IMR-90 (cell line): Measurements from ENCODE around the gene CCNJ. TPM values are rescaled to one million over a fixed set of nuclear protein-coding genes. Genes with fewer than 3 reads are reported as not detected.

ENCODE experiments used
- ATAC-seq: fragments of 200-7000 bp; cut with Tn5 transposase; 2 replicates; pipeline ENCODE4 v1.9.1; 2020; ENCODE audit warnings: low read depth, mild to moderate bottlenecking, moderate library complexity
- BruUV-seq: library from RNA; stranded (reverse); fragments of 400-500 nt; replicated peaks from 2 replicates; lab custom pipeline; 2021; lab: Mats Ljungman, UMichigan
- CTCF ChIA-PET: fragments of 300-600 bp; formaldehyde crosslinking; extraction: SDS; loops from one replicate; lab custom pipeline; 2021; ENCODE audit warnings: antibody characterized with exemption; lab: Yijun Ruan, JAX
- POLR2A ChIA-PET: fragments of 300-600 bp; sonication (Branson Sonifier 250); formaldehyde crosslinking; loops from one replicate; lab custom pipeline; 2022; ENCODE audit warnings: antibody characterized with exemption; ENCODE audit not compliant: unreplicated experiment; lab: Charles Lee
- DNase-seq: peaks from one replicate; pipeline ENCODE4 v3.0.0; 2013
- H2AFZ ChIP-seq: replicated peaks from 2 replicates; pipeline ENCODE3; 2013; ENCODE audit warnings: low read length, mild to moderate bottlenecking; ENCODE audit not compliant: poor library complexity
- H2AK5ac ChIP-seq: 2 replicates; pipeline ENCODE4 v1.6.1; 2013; ENCODE audit warnings: low read depth, low read length, inconsistent platforms
- H2AK9ac ChIP-seq: replicated peaks from 2 replicates; pipeline ENCODE3; 2013; ENCODE audit warnings: mild to moderate bottlenecking, low read depth, low read length, moderate library complexity; ENCODE audit not compliant: poor library complexity
- H2BK120ac ChIP-seq: 2 replicates; pipeline ENCODE4 v1.6.1; 2013; ENCODE audit warnings: low read depth, low read length, inconsistent platforms
- H2BK15ac ChIP-seq: 3 replicates; pipeline ENCODE4 v1.6.1; 2013; ENCODE audit warnings: low read depth, low read length, inconsistent platforms
- H2BK20ac ChIP-seq: 2 replicates; pipeline ENCODE4 v1.6.1; 2013; ENCODE audit warnings: low read depth, mild to moderate bottlenecking, inconsistent platforms, low read length, moderate library complexity
- H2BK5ac ChIP-seq: 2 replicates; pipeline ENCODE4 v1.6.1; 2013; ENCODE audit warnings: mild to moderate bottlenecking, low read depth, low read length, inconsistent platforms; ENCODE audit not compliant: poor library complexity, severe bottlenecking
- H3K14ac ChIP-seq: replicated peaks from 2 replicates; pipeline ENCODE4 v1.6.1; 2013; ENCODE audit warnings: low read depth, low read length, inconsistent platforms
- H3K18ac ChIP-seq: 2 replicates; pipeline ENCODE4 v1.6.1; 2013; ENCODE audit warnings: low read depth, low read length, control low read depth
- H3K23ac ChIP-seq: 2 replicates; pipeline ENCODE4 v1.6.1; 2013; ENCODE audit warnings: low read depth, low read length, inconsistent platforms
- H3K27ac ChIP-seq: 2 replicates; pipeline ENCODE4 v1.5.1; 2013; ENCODE audit warnings: mild to moderate bottlenecking, control low read depth, low read length; ENCODE audit not compliant: insufficient read depth
- H3K27me3 ChIP-seq: 2 replicates; pipeline ENCODE4 v1.6.1; 2013; ENCODE audit warnings: low read length; ENCODE audit not compliant: control insufficient read depth, insufficient read depth
- H3K36me3 ChIP-seq: 2 replicates; pipeline ENCODE4 v1.6.1; 2013; ENCODE audit warnings: low read length, mixed read lengths; ENCODE audit not compliant: control insufficient read depth, insufficient read depth
- H3K4ac ChIP-seq: 2 replicates; pipeline ENCODE4 v1.6.1; 2013; ENCODE audit warnings: low read depth, low read length, inconsistent platforms
- H3K4me1 ChIP-seq: 2 replicates; pipeline ENCODE4 v1.6.1; 2013; ENCODE audit warnings: low read length, mixed read lengths; ENCODE audit not compliant: control insufficient read depth, insufficient read depth
- H3K4me2 ChIP-seq: 2 replicates; pipeline ENCODE4 v1.6.1; 2013; ENCODE audit warnings: low read depth, mild to moderate bottlenecking, control low read depth, low read length, moderate library complexity
- H3K4me3 ChIP-seq: 2 replicates; pipeline ENCODE4 v1.5.1; 2013; ENCODE audit warnings: low read depth, mild to moderate bottlenecking, control low read depth, low read length, moderate library complexity; ENCODE audit not compliant: insufficient read depth
- H3K56ac ChIP-seq: 2 replicates; pipeline ENCODE4 v1.6.1; 2013; ENCODE audit warnings: low read length, inconsistent platforms; ENCODE audit not compliant: insufficient read depth; ENCODE audit errors: extremely low read depth
- H3K79me1 ChIP-seq, 2 experiments: 2 replicates each; pipeline ENCODE4 v1.6.1; 2013; ENCODE audit warnings: low read length in 2 of 2, inconsistent platforms in 1 of 2, low read depth in 1 of 2
- H3K9ac ChIP-seq: 2 replicates; pipeline ENCODE4 v1.6.1; 2013; ENCODE audit warnings: low read depth, low read length, control low read depth
- H3K9me1 ChIP-seq: 2 replicates; pipeline ENCODE4 v1.6.1; 2013; ENCODE audit warnings: low read length, inconsistent platforms; ENCODE audit not compliant: insufficient read depth
- H3K9me3 ChIP-seq: 2 replicates; pipeline ENCODE4 v1.6.1; 2013; ENCODE audit warnings: low read length; ENCODE audit not compliant: control insufficient read depth, insufficient read depth
- H4K20me1 ChIP-seq: 2 replicates; pipeline ENCODE4 v1.6.1; 2013; ENCODE audit warnings: low read length, inconsistent platforms; ENCODE audit not compliant: insufficient read depth
- H4K5ac ChIP-seq: 2 replicates; pipeline ENCODE4 v1.6.1; 2013; ENCODE audit warnings: mild to moderate bottlenecking, low read depth, low read length, control low read depth
- H4K8ac ChIP-seq, 2 experiments: 2 replicates each; pipeline ENCODE4 v1.6.1; 2013; ENCODE audit warnings: low read depth in 2 of 2, low read length in 2 of 2, control low read depth in 1 of 2, inconsistent platforms in 1 of 2
- H4K91ac ChIP-seq: 2 replicates; pipeline ENCODE4 v1.6.1; 2013; ENCODE audit warnings: low read depth, low read length, inconsistent platforms; ENCODE audit not compliant: insufficient read depth
- MAFK ChIP-seq: IDR thresholded peaks from 2 replicates; pipeline ENCODE4 v1.6.1; 2012; ENCODE audit warnings: low read depth, low read length, improper control_type of control experiment
- NFE2L2 ChIP-seq: fragments of 150-350 bp; IDR thresholded peaks from 2 replicates; pipeline ENCODE4 v1.6.1; 2016; ENCODE audit warnings: low read depth, mild to moderate bottlenecking, low read length
- POLR2A ChIP-seq: IDR thresholded peaks from 2 replicates; pipeline ENCODE4 v1.6.1; 2012; ENCODE audit warnings: mild to moderate bottlenecking, low read depth, low read length
- RAD21 ChIP-seq: IDR thresholded peaks from 2 replicates; pipeline ENCODE4 v1.6.1; 2012; ENCODE audit warnings: low read length, improper control_type of control experiment
- RFX5 ChIP-seq: IDR thresholded peaks from 2 replicates; pipeline ENCODE4 v1.8.0; 2012; ENCODE audit warnings: low read depth, mild to moderate bottlenecking, low read length, moderate library complexity
- dilution Hi-C: fragments of 300-500 bp; cut with HindIII; formaldehyde crosslinking; loops from one replicate; pipeline ENCODE4 v1.14.3; 2018; ENCODE audit warnings: low sequenced_read_pairs; ENCODE audit not compliant: unreplicated experiment
- in situ Hi-C: fragments of 300-500 bp; cut with MboI; formaldehyde crosslinking; loops from 3 replicates; pipeline ENCODE4 v1.14.3; 2019; ENCODE audit warnings: low sequenced_read_pairs, inconsistent platforms, mixed read lengths
- intact Hi-C: fragments of 100-400 bp; cut with micrococcal nuclease; formaldehyde crosslinking; loops from 2 replicates; pipeline ENCODE4 v1.10.0; 2022
- polyA plus RNA-seq, 3 experiments: library from polyadenylated mRNA; depleted of rRNA; stranded (reverse); fragments of >200 nt; gene quantifications; 2 replicates each; pipeline ENCODE4 v1.2.3, GENCODE V29; 2012; ENCODE audit warnings: low replicate concordance in 1 of 3
- total RNA-seq: library from RNA; depleted of rRNA; stranded (reverse); fragments of >200 nt; gene quantifications from 2 replicates; pipeline ENCODE4 v1.2.3, GENCODE V29; 2012

The CCNJ gene
- total and polyA plus RNA-seq, 2 of the 4 experiments (the other 2 are of a cell fraction) = 5.4 to 10.0 TPM

DNA sequence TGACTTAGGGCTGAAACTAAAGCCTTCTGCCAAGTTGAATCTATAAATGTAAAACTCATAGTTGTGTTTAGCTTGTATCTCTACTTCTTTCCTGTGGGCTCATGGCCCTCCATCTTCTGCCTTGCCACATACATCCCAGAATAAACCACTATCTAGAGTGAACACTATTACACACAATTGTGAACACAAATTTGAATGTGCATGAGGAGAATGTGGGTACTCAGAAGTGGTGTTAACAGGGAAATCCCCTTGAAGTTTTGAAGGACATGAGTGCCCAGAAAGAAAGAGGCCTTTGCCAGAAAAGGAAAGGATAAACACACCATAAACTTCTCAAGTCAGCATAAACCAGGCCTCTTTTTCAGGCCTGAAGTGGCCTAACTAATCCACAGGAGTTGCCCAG lies 20.2 kb upstream of the CCNJ start:
- dilution Hi-C loops = no loop called here
- no peak overlapping the region for H4K5ac ChIP-seq
- H3K36me3 ChIP-seq = no peaks in the 10 kb centered on the region
- H3K9me3 ChIP-seq = no peaks in the 10 kb centered on the region
- ChIA-PET CTCF (no interaction called here), POLR2A (no interaction called here)
- ATAC-seq (no peak), DNase-seq (no peak)
- H2AK5ac ChIP-seq = no peak overlapping the region
- H3K18ac ChIP-seq = no peak overlapping the region
- no peaks in the 10 kb centered on the region for H4K20me1 ChIP-seq
- no peaks in the 10 kb centered on the region for H3K4me1 ChIP-seq
- H3K4me2 ChIP-seq = no peak overlapping the region
- H3K27ac ChIP-seq = no peak overlapping the region
- H3K14ac ChIP-seq = no peak overlapping the region
- H3K23ac ChIP-seq = no peak overlapping the region
- H2AK9ac ChIP-seq = no peak overlapping the region
- H2BK120ac ChIP-seq = no peak overlapping the region
- in situ Hi-C loops = loop anchor here (5.0 kb wide), 1 partner anchor 274 kb away; no protein-coding TSS in a partner anchor
- H2BK5ac ChIP-seq = no peak overlapping the region
- no peaks in the 10 kb centered on the region for H3K79me1 ChIP-seq
- no peak overlapping the region for H3K4ac ChIP-seq
- no peaks in the 10 kb centered on the region for H3K9me1 ChIP-seq
- no peak overlapping the region for H3K4me3 ChIP-seq
- H3K27me3 ChIP-seq = peaks cover 12% of the 10 kb centered on the region
- intact Hi-C loops = no loop called here
- H3K9ac ChIP-seq = no peak overlapping the region
- H4K8ac ChIP-seq = no peak overlapping the region
- no TSS peak for BruUV-seq
- TF ChIP-seq NFE2L2 = no peak
- TF ChIP-seq POLR2A = no peak
- no peak for TF ChIP-seq RAD21
- TF ChIP-seq RFX5 = no peak
- TF ChIP-seq MAFK = no peak
- no peak overlapping the region for H2AFZ ChIP-seq
- H2BK20ac ChIP-seq = no peak overlapping the region
- H3K56ac ChIP-seq = no peak overlapping the region
- no peak overlapping the region for H2BK15ac ChIP-seq
- H4K91ac ChIP-seq = no peak overlapping the region
